HL-60/S4 treated with retinoic acid at 250 ng/mL for 4 days and 3 days (cell line): ENCODE results near the gene DLGAP1.

Experiments
- in situ Hi-C: fragments of 300-500 bp; cut with MboI; formaldehyde crosslinking; loops from 2 replicates; pipeline ENCODE4 v1.7.0; 2022; ENCODE audit warnings: low sequenced_read_pairs

The DLGAP1 gene

GRCh38 chr18:3675446-3675845, 779.7 kb downstream of the DLGAP1 start:
- in situ Hi-C loops, result no loop called here

GRCh38 chr18:3671176-3671575, 783.9 kb downstream of the DLGAP1 start:
- in situ Hi-C loops, result loop anchor here (25.0 kb wide), 1 partner anchor 759 kb away; no protein-coding TSS in a partner anchor

- in situ Hi-C loops, result loop anchor here (10.0 to 25.0 kb wide), 3 partner anchors 215 to 757 kb away; partner anchors contain the start of gene TGIF1
Observed at GRCh38 chr18:3669376-3669775, 785.7 kb downstream of the DLGAP1 start.

GRCh38 chr18:3667255-3668137, 787.6 kb downstream of the DLGAP1 start:
- in situ Hi-C loops, result loop anchor here (10.0 to 25.0 kb wide), 3 partner anchors 213 to 755 kb away; partner anchors contain the start of gene TGIF1

GRCh38 chr18:3666526-3667254, 788.4 kb downstream of the DLGAP1 start:
- in situ Hi-C loops, result loop anchor here (10.0 to 25.0 kb wide), 3 partner anchors 212 to 754 kb away; partner anchors contain the start of gene TGIF1

- in situ Hi-C loops, result loop anchor here (10.0 to 25.0 kb wide), 3 partner anchors 211 to 754 kb away; partner anchors contain the start of gene TGIF1
Observed at GRCh38 chr18:3665780-3666525, 789.2 kb downstream of the DLGAP1 start.

GRCh38 chr18:3665204-3665603, 789.9 kb downstream of the DLGAP1 start:
- in situ Hi-C loops, result loop anchor here (10.0 to 25.0 kb wide), 3 partner anchors 210 to 753 kb away; partner anchors contain the start of gene TGIF1

GRCh38 chr18:3664563-3665178, 790.4 kb downstream of the DLGAP1 start:
- in situ Hi-C loops, result loop anchor here (10.0 to 25.0 kb wide), 3 partner anchors 210 to 752 kb away; partner anchors contain the start of gene TGIF1

GRCh38 chr18:3663870-3664512, 791.1 kb downstream of the DLGAP1 start:
- in situ Hi-C loops, result loop anchor here (10.0 to 25.0 kb wide), 3 partner anchors 209 to 752 kb away; partner anchors contain the start of gene TGIF1

- in situ Hi-C loops, result loop anchor here (10.0 to 25.0 kb wide), 3 partner anchors 207 to 750 kb away; partner anchors contain the start of gene TGIF1
Observed at GRCh38 chr18:3661989-3662388, 793.1 kb downstream of the DLGAP1 start.

GRCh38 chr18:3660739-3661515, 794.2 kb downstream of the DLGAP1 start:
- in situ Hi-C loops, result loop anchor here (10.0 to 25.0 kb wide), 3 partner anchors 206 to 749 kb away; partner anchors contain the start of gene TGIF1

- in situ Hi-C loops, result loop anchor here (25.0 kb wide), 1 partner anchor 746 kb away; no protein-coding TSS in a partner anchor
Observed at GRCh38 chr18:3658529-3658928, 796.6 kb downstream of the DLGAP1 start.

GRCh38 chr18:3655254-3656050, 799.7 kb downstream of the DLGAP1 start:
- in situ Hi-C loops, result loop anchor here (25.0 kb wide), 1 partner anchor 743 kb away; no protein-coding TSS in a partner anchor

GRCh38 chr18:3654442-3655253, 800.5 kb downstream of the DLGAP1 start:
- in situ Hi-C loops, result loop anchor here (25.0 kb wide), 1 partner anchor 742 kb away; no protein-coding TSS in a partner anchor

- in situ Hi-C loops, result loop anchor here (25.0 kb wide), 1 partner anchor 742 kb away; no protein-coding TSS in a partner anchor
Observed at GRCh38 chr18:3653851-3654441, 801.2 kb downstream of the DLGAP1 start.

- in situ Hi-C loops, result loop anchor here (25.0 kb wide), 1 partner anchor 741 kb away; no protein-coding TSS in a partner anchor
Observed at GRCh38 chr18:3653263-3653850, 801.8 kb downstream of the DLGAP1 start.
